LNCaP clone FGC (cell line): ENCODE data around the gene LMNB1.

Source experiments
- DNase-seq: peaks from one replicate; pipeline ENCODE4 v3.0.0-alpha.2; 2011; ENCODE audit warnings: low read depth
- H3K4me3 ChIP-seq: 2 replicates; pipeline ENCODE4 v1.5.1; 2011; ENCODE audit warnings: mild to moderate bottlenecking, low read depth, low read length, control low read depth
- TF ChIP-seq, protein P1 (sequence below): IDR thresholded peaks from 2 replicates; pipeline ENCODE4 v1.5.1; 2012; ENCODE audit warnings: mild to moderate bottlenecking; ENCODE audit not compliant: control insufficient read depth, insufficient read depth; ENCODE audit errors: extremely low read depth

The LMNB1 gene

DNA sequence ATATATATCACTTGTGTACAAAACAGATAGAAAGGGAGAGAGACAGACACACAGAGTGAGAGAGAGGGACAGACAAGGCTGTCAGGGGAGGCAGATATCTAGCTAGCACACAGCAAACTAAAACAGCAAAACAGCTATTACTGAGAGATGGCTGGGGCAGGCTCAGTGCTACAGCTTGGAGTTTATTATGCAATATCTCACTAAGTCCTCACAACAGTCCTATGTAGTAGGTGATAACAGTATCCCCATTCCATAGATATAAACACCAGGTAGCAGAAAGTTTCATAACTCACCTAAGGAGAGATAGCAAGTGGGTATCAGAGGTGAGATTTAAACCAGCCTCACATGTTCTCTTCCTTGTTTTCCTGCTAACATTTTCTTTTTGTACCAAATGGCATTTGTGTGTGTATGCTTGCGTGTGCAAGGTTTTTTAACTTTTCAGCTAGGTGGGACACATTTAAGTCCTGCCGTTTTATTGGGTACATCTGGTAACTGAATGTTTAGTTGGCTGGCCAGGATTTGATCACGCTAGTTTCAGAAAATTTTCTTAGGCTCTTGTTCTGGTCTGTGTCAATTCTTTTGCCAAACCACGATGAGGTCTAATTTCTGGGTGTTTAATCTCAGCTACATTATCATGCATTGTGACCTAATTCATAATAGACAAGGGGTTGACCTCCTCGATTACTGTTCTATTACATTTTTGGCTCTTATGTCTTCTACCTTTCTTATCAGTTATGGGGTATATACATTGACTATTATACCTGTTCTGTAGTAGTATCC lies 105.1 kb downstream of the LMNB1 start:
- TF ChIP-seq, protein P1, sequence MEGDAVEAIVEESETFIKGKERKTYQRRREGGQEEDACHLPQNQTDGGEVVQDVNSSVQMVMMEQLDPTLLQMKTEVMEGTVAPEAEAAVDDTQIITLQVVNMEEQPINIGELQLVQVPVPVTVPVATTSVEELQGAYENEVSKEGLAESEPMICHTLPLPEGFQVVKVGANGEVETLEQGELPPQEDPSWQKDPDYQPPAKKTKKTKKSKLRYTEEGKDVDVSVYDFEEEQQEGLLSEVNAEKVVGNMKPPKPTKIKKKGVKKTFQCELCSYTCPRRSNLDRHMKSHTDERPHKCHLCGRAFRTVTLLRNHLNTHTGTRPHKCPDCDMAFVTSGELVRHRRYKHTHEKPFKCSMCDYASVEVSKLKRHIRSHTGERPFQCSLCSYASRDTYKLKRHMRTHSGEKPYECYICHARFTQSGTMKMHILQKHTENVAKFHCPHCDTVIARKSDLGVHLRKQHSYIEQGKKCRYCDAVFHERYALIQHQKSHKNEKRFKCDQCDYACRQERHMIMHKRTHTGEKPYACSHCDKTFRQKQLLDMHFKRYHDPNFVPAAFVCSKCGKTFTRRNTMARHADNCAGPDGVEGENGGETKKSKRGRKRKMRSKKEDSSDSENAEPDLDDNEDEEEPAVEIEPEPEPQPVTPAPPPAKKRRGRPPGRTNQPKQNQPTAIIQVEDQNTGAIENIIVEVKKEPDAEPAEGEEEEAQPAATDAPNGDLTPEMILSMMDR: no peak
- peak; percentile 78 for DNase-seq
- H3K4me3 ChIP-seq: no peak overlapping the region

DNA sequence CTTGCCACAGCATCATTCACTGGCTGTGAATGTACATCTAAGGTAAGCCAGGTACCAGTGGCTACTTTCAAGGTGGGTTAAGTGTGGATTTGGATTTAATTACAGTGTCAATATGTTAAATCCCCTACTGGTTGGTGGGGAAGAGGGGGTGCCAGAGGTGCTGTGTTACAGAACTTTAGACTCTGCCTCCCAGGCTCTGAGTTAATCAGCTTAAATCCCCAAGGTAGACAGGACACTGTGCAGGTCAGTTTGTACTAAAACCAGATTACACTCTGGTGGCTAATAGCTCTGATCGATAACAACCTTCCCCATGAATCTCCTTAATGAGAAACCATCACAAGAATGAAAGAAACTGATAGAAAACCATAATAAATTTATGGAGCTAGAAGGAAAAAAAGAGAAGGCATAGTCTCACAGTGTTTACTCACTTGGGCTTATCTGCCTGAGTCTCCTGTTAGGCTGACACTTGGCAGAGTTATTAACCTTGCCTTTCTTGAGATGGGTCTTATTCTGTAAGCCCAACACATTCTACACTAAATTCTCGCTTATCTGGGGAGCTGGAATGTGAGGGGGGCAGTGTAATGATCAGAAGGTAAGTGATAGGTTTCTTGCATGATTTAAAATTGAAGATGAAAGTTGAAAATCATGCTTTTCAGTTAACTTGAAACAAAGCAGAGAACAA lies 106.8 kb downstream of the LMNB1 start:
- TF ChIP-seq, protein P1: no peak
- no peak for DNase-seq
- no peak overlapping the region for H3K4me3 ChIP-seq

DNA sequence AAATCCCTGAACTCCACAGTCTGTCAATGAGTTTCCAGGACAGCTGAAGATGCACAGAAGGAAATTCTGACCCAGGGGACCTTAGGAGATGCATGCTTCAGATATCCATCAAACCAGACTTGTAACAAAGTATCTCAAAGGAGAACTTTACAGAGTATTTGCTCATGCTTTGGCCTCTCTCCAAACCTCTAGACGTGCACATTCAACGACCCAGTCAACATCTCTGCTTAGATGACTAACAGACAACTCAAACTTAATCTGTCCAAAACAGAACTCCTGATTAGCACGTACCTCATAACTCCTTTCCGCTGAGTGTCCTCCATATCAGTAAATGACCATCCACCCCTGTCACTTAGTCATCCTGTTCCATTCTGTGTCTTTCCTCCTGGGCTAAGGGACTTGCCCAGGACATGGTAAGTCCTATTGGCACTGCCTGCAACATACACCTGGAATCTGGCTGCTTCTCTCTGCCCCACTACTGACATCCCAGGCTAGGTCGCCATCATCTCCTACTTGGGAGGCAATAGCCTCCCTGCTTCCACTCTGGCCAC lies 107.4 kb downstream of the LMNB1 start:
- DNase-seq: no peak
- TF ChIP-seq, protein P1: no peak
- no peak overlapping the region for H3K4me3 ChIP-seq
